Muscle of leg (tissue), 16 donors: ENCODE results near the gene HFM1. TPM values are rescaled to one million over a fixed set of nuclear protein-coding genes. Genes with fewer than 3 reads are reported as not detected.
"Not testable (repeated sequence)": the region's sequence is repeated elsewhere in the genome, so short reads cannot be mapped to it uniquely, and the experiment has no call there.

Experiments
- DNase-seq: peaks from one replicate; pipeline ENCODE4 v3.0.0; 2013
- H3K27ac ChIP-seq: one replicate; pipeline ENCODE4 v1.5.1; 2013; ENCODE audit warnings: mild to moderate bottlenecking, low read length, control low read depth
- H3K27me3 ChIP-seq: one replicate; pipeline ENCODE4 v1.6.1; 2013; ENCODE audit warnings: low read length; ENCODE audit not compliant: control insufficient read depth, insufficient read depth
- H3K36me3 ChIP-seq: one replicate; pipeline ENCODE4 v1.6.1; 2013; ENCODE audit warnings: low read length; ENCODE audit not compliant: control insufficient read depth, insufficient read depth
- H3K4me1 ChIP-seq: one replicate; pipeline ENCODE4 v1.6.1; 2013; ENCODE audit warnings: low read length; ENCODE audit not compliant: control insufficient read depth, insufficient read depth
- H3K4me3 ChIP-seq: one replicate; pipeline ENCODE4 v1.5.1; 2013; ENCODE audit warnings: low read length, control low read depth
- H3K9me3 ChIP-seq: replicated peaks from 2 replicates; pipeline ENCODE4 v1.6.1; 2013; ENCODE audit warnings: low read depth, low read length; ENCODE audit not compliant: control insufficient read depth
- WGBS: methylation state at CpG from one replicate; pipeline ENCODE4 v1.1.5; 2013; ENCODE audit warnings: missing lambda C conversion rate; ENCODE audit not compliant: insufficient coverage; 5-methylcytosine and 5-hydroxymethylcytosine counted together
- long read RNA-seq, 11 donors: transcript quantifications; one replicate each; lab custom pipeline, GENCODE V29; 2026
- polyA plus RNA-seq, 8 donors: library from polyadenylated mRNA; unstranded; fragments of 120-200 nt; gene quantifications; one replicate each; pipeline versions ENCODE4 v1.2.1 to v1.2.3, GENCODE V29; 2013; ENCODE audit warnings: inconsistent platforms in 1 of 8, low replicate concordance in 1 of 8; ENCODE audit not compliant: insufficient read length in 8 of 8, insufficient read depth in 1 of 8
- total RNA-seq: library from RNA; stranded (reverse); fragments of 120-200 nt; gene quantifications from one replicate; pipeline ENCODE4 v1.2.4, GENCODE V29; 2013

The HFM1 gene, protein sequence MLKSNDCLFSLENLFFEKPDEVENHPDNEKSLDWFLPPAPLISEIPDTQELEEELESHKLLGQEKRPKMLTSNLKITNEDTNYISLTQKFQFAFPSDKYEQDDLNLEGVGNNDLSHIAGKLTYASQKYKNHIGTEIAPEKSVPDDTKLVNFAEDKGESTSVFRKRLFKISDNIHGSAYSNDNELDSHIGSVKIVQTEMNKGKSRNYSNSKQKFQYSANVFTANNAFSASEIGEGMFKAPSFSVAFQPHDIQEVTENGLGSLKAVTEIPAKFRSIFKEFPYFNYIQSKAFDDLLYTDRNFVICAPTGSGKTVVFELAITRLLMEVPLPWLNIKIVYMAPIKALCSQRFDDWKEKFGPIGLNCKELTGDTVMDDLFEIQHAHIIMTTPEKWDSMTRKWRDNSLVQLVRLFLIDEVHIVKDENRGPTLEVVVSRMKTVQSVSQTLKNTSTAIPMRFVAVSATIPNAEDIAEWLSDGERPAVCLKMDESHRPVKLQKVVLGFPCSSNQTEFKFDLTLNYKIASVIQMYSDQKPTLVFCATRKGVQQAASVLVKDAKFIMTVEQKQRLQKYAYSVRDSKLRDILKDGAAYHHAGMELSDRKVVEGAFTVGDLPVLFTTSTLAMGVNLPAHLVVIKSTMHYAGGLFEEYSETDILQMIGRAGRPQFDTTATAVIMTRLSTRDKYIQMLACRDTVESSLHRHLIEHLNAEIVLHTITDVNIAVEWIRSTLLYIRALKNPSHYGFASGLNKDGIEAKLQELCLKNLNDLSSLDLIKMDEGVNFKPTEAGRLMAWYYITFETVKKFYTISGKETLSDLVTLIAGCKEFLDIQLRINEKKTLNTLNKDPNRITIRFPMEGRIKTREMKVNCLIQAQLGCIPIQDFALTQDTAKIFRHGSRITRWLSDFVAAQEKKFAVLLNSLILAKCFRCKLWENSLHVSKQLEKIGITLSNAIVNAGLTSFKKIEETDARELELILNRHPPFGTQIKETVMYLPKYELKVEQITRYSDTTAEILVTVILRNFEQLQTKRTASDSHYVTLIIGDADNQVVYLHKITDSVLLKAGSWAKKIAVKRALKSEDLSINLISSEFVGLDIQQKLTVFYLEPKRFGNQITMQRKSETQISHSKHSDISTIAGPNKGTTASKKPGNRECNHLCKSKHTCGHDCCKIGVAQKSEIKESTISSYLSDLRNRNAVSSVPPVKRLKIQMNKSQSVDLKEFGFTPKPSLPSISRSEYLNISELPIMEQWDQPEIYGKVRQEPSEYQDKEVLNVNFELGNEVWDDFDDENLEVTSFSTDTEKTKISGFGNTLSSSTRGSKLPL (N-terminal part only)
- total RNA-seq (4.0 TPM), polyA plus RNA-seq (1 to 10 TPM; 1.4 to 3.2 (median 2.4) TPM)
- long read RNA-seq, donor 1: 0 reads
- long read RNA-seq, donor 2: 0 reads
- long read RNA-seq, donor 3: 0 reads
- long read RNA-seq, donor 4: 0 reads
- long read RNA-seq, donor 5: 0 reads
- long read RNA-seq, donor 6: 0 reads
- long read RNA-seq, donor 7: 0 reads
- long read RNA-seq, donor 8: 0 reads
- long read RNA-seq, donor 9: 0 reads
- long read RNA-seq, donor 10: 0 reads
- long read RNA-seq, donor 11: 0 reads

- WGBS: under 1% methylated on average over 61 of the region's 69 CpGs
- Histone ChIP-seq H3K9me3 (no peaks in the 10 kb centered on the region), H3K27ac (peak within 1 kb of the TSS; percentile 91), H3K36me3 (no peaks in the 10 kb centered on the region), H3K4me3 (peak within 1 kb of the TSS; percentile 74), H3K27me3 (peaks cover 4% of the 10 kb centered on the region), H3K4me1 (peaks cover 6% of the 10 kb centered on the region)
- DNase-seq: peak; percentile 91
These were observed at the start of gene HFM1 for GRCh38 chr1:91404151-91405012. TSS of gene HFM1 (minus strand) at chr1:91404837. CDS start at chr1:91401082, 3,755 bp downstream.

DNA sequence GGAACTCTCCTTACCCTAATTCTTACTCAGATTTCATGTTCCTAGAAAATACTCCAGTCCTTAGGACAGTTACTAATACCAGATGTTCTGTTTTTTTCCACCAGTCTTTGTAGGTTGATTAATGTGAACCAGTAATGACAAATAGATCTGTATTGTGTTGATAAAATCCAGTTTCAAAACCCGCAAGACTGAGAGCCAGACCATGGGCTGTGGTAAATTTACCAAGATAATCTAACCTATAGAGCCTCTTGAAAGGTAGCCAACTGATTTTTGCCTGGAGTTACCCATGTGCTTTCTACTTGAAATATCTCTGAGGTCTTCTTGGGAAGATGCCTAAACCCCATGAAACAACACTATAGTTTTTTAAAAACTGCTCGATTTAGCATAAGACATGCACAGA, 49.5 kb upstream of the HFM1 start:
- H3K36me3 ChIP-seq: no peaks in the 10 kb centered on the region
- H3K4me1 ChIP-seq: no peaks in the 10 kb centered on the region
- no peak overlapping the region for H3K27ac ChIP-seq
- WGBS: no CpG with 5 or more reads among the region's 2 CpGs
- H3K27me3 ChIP-seq: no peaks in the 10 kb centered on the region
- H3K9me3 ChIP-seq: no peaks in the 10 kb centered on the region
- no peak for DNase-seq
- H3K4me3 ChIP-seq: no peak overlapping the region

GRCh38 chr1:91450260-91450659, 45.6 kb upstream of the HFM1 start:
- peak; percentile 70 for DNase-seq
- H3K4me3 ChIP-seq: no peak overlapping the region
- H3K9me3 ChIP-seq: no peaks in the 10 kb centered on the region
- no peaks in the 10 kb centered on the region for H3K27me3 ChIP-seq
- WGBS: no CpG with 5 or more reads among the region's 2 CpGs
- H3K36me3 ChIP-seq: no peaks in the 10 kb centered on the region
- H3K27ac ChIP-seq: peak overlapping the region; percentile 23
- no peaks in the 10 kb centered on the region for H3K4me1 ChIP-seq

DNA sequence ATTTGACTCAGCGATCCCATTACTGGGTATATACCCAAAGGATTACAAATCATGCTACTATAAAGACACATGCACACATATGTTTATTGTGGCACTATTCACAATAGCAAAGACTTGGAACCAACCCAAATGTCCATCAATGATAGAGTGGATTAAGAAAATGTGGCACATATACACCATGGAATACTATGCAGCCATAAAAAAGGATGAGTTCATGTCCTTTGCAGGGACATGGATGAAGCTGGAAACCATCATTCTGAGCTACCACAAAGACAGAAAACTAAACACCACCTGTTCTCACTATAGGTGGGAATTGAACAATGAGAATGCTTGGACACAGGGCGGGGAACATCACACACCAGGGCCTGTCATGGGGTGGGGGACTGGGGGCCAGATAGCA, 43.1 kb upstream of the HFM1 start:
- H3K27ac ChIP-seq, H3K36me3 ChIP-seq, H3K9me3 ChIP-seq, H3K4me1 ChIP-seq, H3K27me3 ChIP-seq, H3K4me3 ChIP-seq, DNase-seq: not testable (repeated sequence)
- WGBS: no CpG with 5 or more reads among the region's 2 CpGs

DNA sequence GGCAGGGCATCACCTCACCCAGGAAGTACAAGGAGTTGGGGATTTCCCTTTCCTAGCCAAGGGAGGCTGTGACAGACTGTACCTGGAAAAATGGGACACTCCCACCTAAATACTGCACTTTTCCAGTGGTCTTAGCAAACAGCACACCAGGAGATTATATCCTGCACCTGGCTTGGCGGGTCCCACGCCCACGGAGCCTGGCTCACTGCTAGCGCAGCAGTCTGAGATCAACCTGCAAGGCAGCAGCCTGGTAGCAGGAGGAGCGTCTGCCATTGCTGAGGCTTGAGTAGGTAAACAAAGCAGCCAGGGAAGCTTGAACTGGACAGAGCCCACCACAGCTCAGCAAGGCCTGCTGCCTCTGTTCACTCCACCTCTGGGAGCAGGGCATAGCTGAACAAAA, 37.3 kb upstream of the HFM1 start:
- H3K36me3 ChIP-seq, DNase-seq, H3K4me3 ChIP-seq, H3K9me3 ChIP-seq, H3K27ac ChIP-seq, H3K27me3 ChIP-seq, H3K4me1 ChIP-seq: not testable (repeated sequence)
- WGBS: 98% methylated on average over 5 of the region's 5 CpGs

DNA sequence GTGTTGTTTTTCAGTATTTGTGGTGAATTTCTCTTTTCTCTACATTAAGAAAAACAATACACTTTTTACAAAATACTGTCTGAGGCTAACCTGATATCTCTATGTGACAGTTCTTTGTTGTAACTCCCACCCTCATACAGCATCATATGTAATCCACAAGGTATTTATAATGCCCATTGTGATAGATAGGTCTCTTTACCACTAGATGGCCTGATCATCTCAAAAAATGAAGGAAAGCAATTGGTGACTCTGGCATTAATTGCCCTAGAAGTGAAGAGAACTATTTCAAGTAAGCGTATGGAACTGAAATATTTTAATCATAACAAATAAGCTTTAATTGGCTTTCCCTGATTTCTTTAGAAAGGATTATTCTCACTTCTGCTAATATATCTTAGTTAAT, 36.2 kb upstream of the HFM1 start:
- Histone ChIP-seq H3K4me1 (no peaks in the 10 kb centered on the region), H3K27ac (no peak overlapping the region), H3K4me3 (no peak overlapping the region), H3K27me3 (no peaks in the 10 kb centered on the region), H3K9me3 (no peaks in the 10 kb centered on the region), H3K36me3 (no peaks in the 10 kb centered on the region)
- DNase-seq: peak; percentile 13
- no CpG with 5 or more reads among the region's 1 CpG for WGBS

DNA sequence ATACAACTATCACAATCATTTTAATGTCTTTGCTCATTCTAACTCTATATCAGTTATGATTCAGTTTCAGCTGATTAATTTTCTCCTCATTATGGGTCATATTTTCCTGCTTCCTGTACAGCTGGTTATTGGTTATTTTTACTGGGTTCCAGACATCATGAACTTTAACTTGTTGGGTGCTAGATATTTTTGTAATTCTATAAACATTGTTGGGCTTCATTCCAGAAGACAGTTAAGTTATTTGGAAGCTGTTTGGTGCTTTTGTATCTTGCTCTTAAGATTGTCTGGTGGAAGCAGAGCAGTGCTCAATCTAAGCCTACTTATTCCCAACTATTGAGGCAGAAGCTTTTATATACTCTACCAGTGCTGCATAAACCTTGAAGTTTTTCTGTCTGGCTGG, 34.4 kb upstream of the HFM1 start:
- H3K27ac ChIP-seq: no peak overlapping the region
- no peaks in the 10 kb centered on the region for H3K9me3 ChIP-seq
- DNase-seq: peak; percentile 14
- no peak overlapping the region for H3K4me3 ChIP-seq
- no peaks in the 10 kb centered on the region for H3K36me3 ChIP-seq
- H3K27me3 ChIP-seq: no peaks in the 10 kb centered on the region
- H3K4me1 ChIP-seq: no peaks in the 10 kb centered on the region

DNA sequence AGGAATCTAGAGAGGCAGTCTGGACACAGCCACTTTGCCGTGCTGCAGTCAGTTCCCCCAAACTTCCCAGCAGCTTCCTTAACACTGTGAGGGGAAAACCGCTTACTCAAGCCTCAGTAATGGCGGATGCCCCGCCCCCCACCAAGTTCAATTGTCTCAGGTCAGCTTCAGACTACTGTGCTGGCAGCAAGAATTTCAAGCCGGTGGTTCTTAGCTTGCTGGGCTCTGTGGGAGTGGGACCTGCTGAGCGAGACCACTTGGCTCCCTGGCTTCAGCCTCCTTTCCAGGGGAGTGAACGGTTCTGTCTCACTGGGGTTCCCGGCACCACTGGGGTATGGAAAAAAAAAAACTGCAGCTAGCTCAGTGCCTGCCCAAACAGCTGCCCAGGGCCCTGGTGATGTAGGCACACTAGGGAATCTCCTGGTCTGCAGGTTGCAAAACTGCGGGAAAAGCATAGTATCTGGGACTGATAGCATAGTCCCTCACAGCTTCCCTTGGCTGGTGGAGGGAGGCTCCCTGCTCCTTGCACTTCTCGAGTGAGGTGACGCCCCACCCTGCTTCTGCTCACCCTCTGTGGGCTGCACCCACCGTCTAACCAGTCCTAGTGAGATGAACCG, 23.7 kb upstream of the HFM1 start:
- DNase-seq: no peak
- Histone ChIP-seq H3K27ac (no peak overlapping the region), H3K27me3 (no peaks in the 10 kb centered on the region), H3K36me3 (no peaks in the 10 kb centered on the region), H3K4me3 (no peak overlapping the region), H3K9me3 (no peaks in the 10 kb centered on the region), H3K4me1 (no peaks in the 10 kb centered on the region)
- WGBS: 72% methylated on average over 8 of the region's 13 CpGs

- Histone ChIP-seq H3K27ac (no peak overlapping the region), H3K4me1 (no peaks in the 10 kb centered on the region), H3K36me3 (no peaks in the 10 kb centered on the region), H3K27me3 (no peaks in the 10 kb centered on the region), H3K4me3 (no peak overlapping the region), H3K9me3 (no peaks in the 10 kb centered on the region)
- no peak for DNase-seq
- WGBS: 68% methylated on average over 3 of the region's 13 CpGs
These were observed 23.1 kb upstream of the HFM1 start for GRCh38 chr1:91427741-91428140.
